HepG2 (cell line): ENCODE measurements around the gene CDH13. TPM values are rescaled to one million over a fixed set of nuclear protein-coding genes. Genes with fewer than 3 reads are reported as not detected.

Experiments used
- ATAC-seq: fragments of 200-7000 bp; cut with Tn5 transposase; 3 replicates; pipeline ENCODE4 v1.9.1; 2020; ENCODE audit warnings: mild to moderate bottlenecking, moderate library complexity
- BruUV-seq: library from RNA; stranded (reverse); fragments of 400-500 nt; replicated peaks from 2 replicates; lab custom pipeline; 2021; lab: Mats Ljungman, UMichigan
- CTCF ChIA-PET: fragments of 300-600 bp; formaldehyde crosslinking; extraction: SDS; loops from one replicate; lab custom pipeline; 2021; ENCODE audit warnings: low total read pairs, inconsistent platforms, low intra/inter-chr PET ratio; lab: Yijun Ruan, JAX
- POLR2A ChIA-PET: fragments of 350-600 bp; sonication (Branson Sonifier 250); formaldehyde crosslinking; loops from one replicate; lab custom pipeline; 2020; ENCODE audit warnings: antibody characterized with exemption, inconsistent platforms; lab: Yijun Ruan, JAX
- DNase-seq: peaks from one replicate; pipeline ENCODE4 v3.0.0-alpha.2; 2015; ENCODE audit warnings: low spot score
- FAIRE-seq: peaks from 3 replicates; lab custom pipeline; 2011; peaks lifted over from hg19 to GRCh38; lab: Jason Lieb, UNC
- H2AFZ ChIP-seq: one replicate; pipeline ENCODE4 v1.6.1; 2011; ENCODE audit warnings: low read length, inconsistent platforms
- H3K27ac ChIP-seq: fragments of 300-600 bp; 3 replicates; pipeline ENCODE4 v1.8.0; 2011; ENCODE audit warnings: mixed run types, mild to moderate bottlenecking, mixed read lengths, low read length, inconsistent platforms; ENCODE audit not compliant: insufficient read depth; ENCODE audit errors: extremely low read length
- H3K27me3 ChIP-seq, 2 experiments: fragments of 200-600 bp in 1 of 2; 2 replicates in 1 of 2; 3 replicates in 1 of 2; pipeline versions ENCODE4 v1.6.0 to v1.8.0; 2011; ENCODE audit warnings: low read length in 2 of 2, mild to moderate bottlenecking in 2 of 2, moderate library complexity in 2 of 2, inconsistent platforms in 1 of 2; ENCODE audit not compliant: insufficient read depth in 2 of 2, control insufficient read depth in 1 of 2
- H3K36me3 ChIP-seq, 2 experiments: fragments of 200-600 bp in 1 of 2; replicated peaks in 1 of 2; 2 replicates in 1 of 2; 3 replicates in 1 of 2; pipeline versions ENCODE4 v1.5.1 to v1.8.0; 2011; ENCODE audit warnings: low read length in 2 of 2, inconsistent platforms in 1 of 2; ENCODE audit not compliant: insufficient read depth in 2 of 2, control insufficient read depth in 1 of 2
- H3K4me1 ChIP-seq: 2 replicates; pipeline ENCODE4 v1.5.1; 2012; ENCODE audit warnings: low read length, inconsistent platforms; ENCODE audit not compliant: insufficient read depth
- H3K4me2 ChIP-seq: 2 replicates; pipeline ENCODE4 v1.6.0; 2011; ENCODE audit warnings: low read depth, low read length, inconsistent platforms
- H3K4me3 ChIP-seq, 3 experiments: fragments of 200-600 bp in 1 of 3; sonication (generic), shearing (Covaris generic) in 1 of 3; replicated peaks in 1 of 3; 2 replicates each; pipeline ENCODE4 v1.5.1; 2011 to 2016; ENCODE audit warnings: low read length in 3 of 3, inconsistent platforms in 2 of 3, low read depth in 2 of 3, mild to moderate bottlenecking in 2 of 3, control low read depth in 1 of 3, mixed read lengths in 1 of 3; ENCODE audit not compliant: insufficient read depth in 1 of 3
- H3K79me2 ChIP-seq: one replicate; pipeline ENCODE4 v1.6.1; 2011; ENCODE audit warnings: low read length, inconsistent platforms; ENCODE audit not compliant: insufficient read depth
- H3K9ac ChIP-seq: 2 replicates; pipeline ENCODE4 v1.6.0; 2011; ENCODE audit warnings: mild to moderate bottlenecking, low read depth, low read length, inconsistent platforms; ENCODE audit not compliant: insufficient read depth
- H3K9me3 ChIP-seq: 2 replicates; pipeline ENCODE4 v1.5.1; 2012; ENCODE audit warnings: mild to moderate bottlenecking, low read length
- H4K20me1 ChIP-seq: 2 replicates; pipeline ENCODE4 v1.6.0; 2011; ENCODE audit warnings: inconsistent platforms, mild to moderate bottlenecking, low read length, moderate library complexity; ENCODE audit not compliant: insufficient read depth
- BHLHE40 ChIP-seq: IDR thresholded peaks from 2 replicates; pipeline ENCODE4 v1.6.1; 2011; ENCODE audit warnings: low read length, improper control_type of control experiment
- FOXK1 ChIP-seq: sonication (generic); formaldehyde crosslinking; IDR thresholded peaks from 2 replicates; pipeline ENCODE4 v1.4.0; 2020; ENCODE audit warnings: low read depth, missing genetic modification reagents, borderline replicate concordance
- GATAD1 ChIP-seq: IDR thresholded peaks from 2 replicates; pipeline ENCODE4 v1.6.1; 2016; ENCODE audit warnings: missing genetic modification reagents, missing compliant biosample characterization
- MAFF ChIP-seq: IDR thresholded peaks from 2 replicates; pipeline ENCODE4 v1.6.1; 2011; ENCODE audit warnings: low read depth, low read length, improper control_type of control experiment
- MAFK ChIP-seq, 2 experiments: IDR thresholded peaks in 1 of 2; conservative IDR thresholded peaks in 1 of 2; 2 replicates each; pipeline ENCODE4 v1.6.1; 2011; ENCODE audit warnings: improper control_type of control experiment in 2 of 2, low read length in 2 of 2
- ZNF207 ChIP-seq: fragments of 450-650 bp; IDR thresholded peaks from 2 replicates; pipeline ENCODE4 v1.6.1; 2016; ENCODE audit warnings: antibody characterized with exemption, borderline replicate concordance
- ZNF251 ChIP-seq: sonication (generic); formaldehyde crosslinking; IDR thresholded peaks from 2 replicates; pipeline ENCODE4 v1.9.0; 2021; ENCODE audit warnings: mild to moderate bottlenecking, missing genetic modification reagents
- ZNF510 ChIP-seq: sonication (generic); formaldehyde crosslinking; IDR thresholded peaks from 2 replicates; pipeline ENCODE4 v1.4.0; 2020; ENCODE audit warnings: low read depth, mild to moderate bottlenecking, missing genetic modification reagents
- WGBS: methylation state at CpG from one replicate; pipeline ENCODE4 v1.1.6; 2017; ENCODE audit warnings: low lambda C conversion rate; 5-methylcytosine and 5-hydroxymethylcytosine counted together
- in situ Hi-C: cut with HindIII; loops from 2 replicates; pipeline ENCODE4 v1.10.0; 2017; ENCODE audit warnings: low pct_unique_long_range_greater_than_20kb; ENCODE audit not compliant: extremely low pct_ligation_motif_present
- intact Hi-C: fragments of 100-400 bp; cut with micrococcal nuclease; formaldehyde crosslinking; loops from one replicate; pipeline ENCODE4 v1.10.0; 2022; ENCODE audit not compliant: unreplicated experiment
- polyA plus RNA-seq, 8 experiments: library from polyadenylated mRNA; depleted of rRNA in 3 of 8; stranded (reverse) in 7 of 8; unstranded in 1 of 8; fragments of >200 nt; fragmentation: Illumina TruSeq in 4 of 8; extraction: Trizol in 4 of 8; gene quantifications; 2 replicates each; pipeline versions ENCODE4 v1.2.1 to v1.2.3, GENCODE V29; 2011 to 2016; ENCODE audit warnings: low read depth in 4 of 8, missing spikeins in 1 of 8, mixed read lengths in 1 of 8; ENCODE audit not compliant: insufficient read depth in 1 of 8
- total RNA-seq, 5 experiments: library from RNA; depleted of rRNA; stranded (reverse); fragments of >200 nt; fragmentation: Illumina TruSeq; extraction: Trizol; gene quantifications; 2 replicates each; pipeline ENCODE4 v1.2.3, GENCODE V29; 2016; ENCODE audit warnings: low read depth in 1 of 5
- TF ChIP-seq, protein P1 (sequence below): sonication (generic); formaldehyde crosslinking; IDR thresholded peaks from 2 replicates; pipeline ENCODE4 v1.4.0; 2020; ENCODE audit warnings: missing genetic modification reagents, borderline replicate concordance

CDH13 gene
- total and polyA plus RNA-seq, 2 of the 13 experiments (the other 11 are each of a cell fraction or from before 2014, with no cell fraction given): not detected

DNA sequence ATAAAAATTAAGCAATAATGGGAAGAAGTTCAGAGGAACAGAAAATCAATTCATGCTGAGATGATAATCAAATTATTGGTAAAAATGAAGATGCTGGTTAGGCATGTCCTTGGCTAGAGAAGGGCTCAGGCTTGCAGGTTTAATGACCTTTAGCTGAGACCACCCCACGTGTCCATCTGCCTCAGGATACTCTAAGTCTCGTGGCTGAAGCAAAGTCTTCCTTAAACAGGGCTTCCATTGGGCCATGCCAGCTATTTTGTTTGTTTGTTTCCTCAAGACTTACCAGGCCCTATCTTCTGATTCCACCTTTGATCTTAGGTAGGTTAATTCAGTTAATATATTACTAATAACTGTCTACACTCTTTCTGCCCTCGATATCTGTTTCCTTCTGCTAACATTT lies 366.0 kb downstream of the CDH13 start:
- DNase-seq: no peak
- no TSS peak for BruUV-seq
- H4K20me1 ChIP-seq: no peaks in the 10 kb centered on the region
- no peaks in the 10 kb centered on the region for H3K79me2 ChIP-seq
- FAIRE-seq: no peak
- H3K36me3 ChIP-seq: no peaks in the 10 kb centered on the region
- no peak overlapping the region for H2AFZ ChIP-seq
- POLR2A ChIA-PET: no interaction called here
- H3K9me3 ChIP-seq: peaks cover 63% of the 10 kb centered on the region
- TF ChIP-seq ZNF207: no peak
- TF ChIP-seq ZNF251 (CRISPR knock-in tag): no peak
- TF ChIP-seq ZNF510 (CRISPR knock-in tag): no peak
- TF ChIP-seq BHLHE40: no peak
- TF ChIP-seq, protein P1, sequence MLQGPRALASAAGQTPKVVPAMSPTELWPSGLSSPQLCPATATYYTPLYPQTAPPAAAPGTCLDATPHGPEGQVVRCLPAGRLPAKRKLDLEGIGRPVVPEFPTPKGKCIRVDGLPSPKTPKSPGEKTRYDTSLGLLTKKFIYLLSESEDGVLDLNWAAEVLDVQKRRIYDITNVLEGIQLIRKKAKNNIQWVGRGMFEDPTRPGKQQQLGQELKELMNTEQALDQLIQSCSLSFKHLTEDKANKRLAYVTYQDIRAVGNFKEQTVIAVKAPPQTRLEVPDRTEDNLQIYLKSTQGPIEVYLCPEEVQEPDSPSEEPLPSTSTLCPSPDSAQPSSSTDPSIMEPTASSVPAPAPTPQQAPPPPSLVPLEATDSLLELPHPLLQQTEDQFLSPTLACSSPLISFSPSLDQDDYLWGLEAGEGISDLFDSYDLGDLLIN (CRISPR knock-in tag): no peak
- no peak for TF ChIP-seq FOXK1 (CRISPR knock-in tag)
- in situ Hi-C loops: no loop called here
- ATAC-seq: no peak
- WGBS: under 1% methylated on average over 3 of the region's 3 CpGs
- H3K4me2 ChIP-seq: no peak overlapping the region
- H3K4me3 ChIP-seq: no peak overlapping the region
- CTCF ChIA-PET: no interaction called here
- H3K9ac ChIP-seq: no peak overlapping the region
- intact Hi-C loops: no loop called here
- no peaks in the 10 kb centered on the region for H3K27me3 ChIP-seq
- H3K27ac ChIP-seq: no peak overlapping the region
- H3K4me1 ChIP-seq: no peaks in the 10 kb centered on the region

DNA sequence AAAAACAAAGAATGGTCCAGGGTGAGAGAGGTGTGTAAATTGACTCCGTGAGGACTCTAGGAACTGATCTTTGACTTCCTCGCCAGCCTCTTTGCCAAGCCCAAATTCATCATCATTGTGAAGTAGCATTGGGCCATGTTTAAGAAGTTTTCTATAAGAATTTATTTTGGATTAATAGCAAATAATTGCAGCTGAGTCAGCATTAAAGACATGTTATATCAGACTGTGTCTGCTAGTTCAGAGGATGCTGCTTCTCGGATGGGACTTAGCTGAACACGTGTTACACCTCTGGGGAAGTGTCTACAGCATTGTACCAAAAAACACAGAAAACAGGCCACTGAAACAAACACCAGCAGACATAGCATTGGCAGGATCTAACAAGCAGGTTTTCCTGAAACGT lies 366.6 kb downstream of the CDH13 start:
- no TSS peak for BruUV-seq
- H3K27ac ChIP-seq: no peak overlapping the region
- H3K27me3 ChIP-seq: no peaks in the 10 kb centered on the region
- H3K9ac ChIP-seq: no peak overlapping the region
- H2AFZ ChIP-seq: no peak overlapping the region
- 2% methylated on average over 5 of the region's 5 CpGs for WGBS
- DNase-seq (no peak), FAIRE-seq (no peak), ATAC-seq (no peak)
- no peak for TF ChIP-seq GATAD1
- peak; percentile 99 for TF ChIP-seq MAFF
- TF ChIP-seq MAFK (conservative IDR thresholded peaks at IDR 0.05 in 1 of 2, IDR thresholded peaks at IDR 0.05 in 1 of 2; ENCODE audit: low read length in 2 of 2): peak; percentile 98 to 99
- no peaks in the 10 kb centered on the region for H3K79me2 ChIP-seq
- intact Hi-C loops (no loop called here), in situ Hi-C loops (no loop called here)
- CTCF ChIA-PET: no interaction called here
- H3K4me1 ChIP-seq: no peaks in the 10 kb centered on the region
- no peak overlapping the region for H3K4me3 ChIP-seq
- peaks cover 56% of the 10 kb centered on the region for H3K9me3 ChIP-seq
- H3K36me3 ChIP-seq: no peaks in the 10 kb centered on the region
- no peak overlapping the region for H3K4me2 ChIP-seq
- POLR2A ChIA-PET: no interaction called here
- H4K20me1 ChIP-seq: no peaks in the 10 kb centered on the region
